Panc1 (cell line): ENCODE results near the gene CDCA7. TPM values are rescaled to one million over a fixed set of nuclear protein-coding genes. Genes with fewer than 3 reads are reported as not detected.

Source experiments
- ATAC-seq: fragments of 200-7000 bp; cut with Tn5 transposase; 2 replicates; pipeline ENCODE4 v1.9.1; 2020; ENCODE audit warnings: mild to moderate bottlenecking, moderate library complexity
- BruUV-seq: library from RNA; stranded (reverse); fragments of 400-500 nt; replicated peaks from 2 replicates; lab custom pipeline; 2021; lab: Mats Ljungman, UMichigan
- CTCF ChIA-PET: fragments of 300-600 bp; sonication (Branson Sonifier 250); formaldehyde crosslinking; loops from one replicate; lab custom pipeline; 2022; ENCODE audit warnings: antibody characterized with exemption; lab: Charles Lee
- POLR2A ChIA-PET: fragments of 300-600 bp; sonication (Branson Sonifier 250); formaldehyde crosslinking; loops from one replicate; lab custom pipeline; 2022; ENCODE audit warnings: antibody characterized with exemption; lab: Charles Lee
- DNase-seq: peaks from one replicate; pipeline ENCODE4 v3.0.0-alpha.2; 2010; ENCODE audit warnings: low read depth, low spot score
- H3K27ac ChIP-seq: 2 replicates; pipeline ENCODE4 v1.5.1; 2011; ENCODE audit warnings: mild to moderate bottlenecking, low read length, inconsistent platforms
- H3K27me3 ChIP-seq: fragments of 200-500 bp; sonication (Bioruptor generic); 2 replicates; pipeline ENCODE4 v1.6.0; 2014; ENCODE audit warnings: low read length, inconsistent platforms; ENCODE audit not compliant: control insufficient read depth, insufficient read depth
- H3K36me3 ChIP-seq: fragments of 200-500 bp; sonication (Bioruptor generic); 2 replicates; pipeline ENCODE4 v1.5.1; 2014; ENCODE audit warnings: inconsistent platforms, mild to moderate bottlenecking, low read length, moderate library complexity; ENCODE audit not compliant: control insufficient read depth, insufficient read depth
- H3K4me1 ChIP-seq: 2 replicates; pipeline ENCODE4 v1.5.1; 2011; ENCODE audit warnings: inconsistent platforms, mild to moderate bottlenecking, low read length, moderate library complexity; ENCODE audit not compliant: control insufficient read depth, insufficient read depth
- H3K4me3 ChIP-seq, 2 experiments: 2 replicates each; pipeline ENCODE4 v1.5.1; 2011 to 2012; ENCODE audit warnings: low read depth in 2 of 2, low read length in 2 of 2, mild to moderate bottlenecking in 2 of 2, inconsistent platforms in 1 of 2, moderate library complexity in 1 of 2
- H3K9me3 ChIP-seq: fragments of 200-500 bp; sonication (Bioruptor generic); 2 replicates; pipeline ENCODE4 v1.5.1; 2014; ENCODE audit warnings: low read depth, mild to moderate bottlenecking, inconsistent platforms, low read length, moderate library complexity; ENCODE audit not compliant: control insufficient read depth, insufficient read depth
- POLR2AphosphoS5 ChIP-seq: IDR thresholded peaks from 2 replicates; pipeline ENCODE4 v1.6.1; 2012; ENCODE audit warnings: mild to moderate bottlenecking, low read depth, low read length, moderate library complexity
- SIN3A ChIP-seq: IDR thresholded peaks from 2 replicates; pipeline ENCODE4 v1.6.1; 2012; ENCODE audit warnings: low read depth, mild to moderate bottlenecking, low read length, moderate library complexity, borderline replicate concordance; ENCODE audit not compliant: insufficient read depth
- TCF7L2 ChIP-seq: IDR thresholded peaks from 2 replicates; pipeline ENCODE4 v1.6.1; 2011; ENCODE audit warnings: mild to moderate bottlenecking, low read depth, low read length, inconsistent platforms
- in situ Hi-C: cut with HindIII; loops from 2 replicates; pipeline ENCODE4 v1.10.0; 2016; ENCODE audit warnings: low sequenced_read_pairs, low pct_unique_long_range_greater_than_20kb
- intact Hi-C: fragments of 100-400 bp; cut with micrococcal nuclease; formaldehyde crosslinking; loops from one replicate; pipeline ENCODE4 v1.10.0; 2022; ENCODE audit not compliant: unreplicated experiment
- total RNA-seq: library from RNA; stranded (reverse); gene quantifications from one replicate; pipeline ENCODE4 v1.2.1, GENCODE V29; 2021; ENCODE audit not compliant: unreplicated experiment
- TF ChIP-seq, protein P1 (sequence below): fragments of 450-650 bp; IDR thresholded peaks from 2 replicates; pipeline ENCODE4 v1.5.1; 2017; ENCODE audit warnings: mild to moderate bottlenecking
- TF ChIP-seq, protein P2 (sequence below), 2 experiments: IDR thresholded peaks; 2 replicates each; pipeline ENCODE4 v1.6.1; 2011 to 2012; ENCODE audit warnings: low read depth in 2 of 2, control low read depth in 1 of 2, low read length in 1 of 2, mild to moderate bottlenecking in 1 of 2, moderate library complexity in 1 of 2; ENCODE audit not compliant: insufficient read depth in 1 of 2

CDCA7 gene
- total RNA-seq, 1 experiment from 2014 or later: 60.5 TPM

DNA sequence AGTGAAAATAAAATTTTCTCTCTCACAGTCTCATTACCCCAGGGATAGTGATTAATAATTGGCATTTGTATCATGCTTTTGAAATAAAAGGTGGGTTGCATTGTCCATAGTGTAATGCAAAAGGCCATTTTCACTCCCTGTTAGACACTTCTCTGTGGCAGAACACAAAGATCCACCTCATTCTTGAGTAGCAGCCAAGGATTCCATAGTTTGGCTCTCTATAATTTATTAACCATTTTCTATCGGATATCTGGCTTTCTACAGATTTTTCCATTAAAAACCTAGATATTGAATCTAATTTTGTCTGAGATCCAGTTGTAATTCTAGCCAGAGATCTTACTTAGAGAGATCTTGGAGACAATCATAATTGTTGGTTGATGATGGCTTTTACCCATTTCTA, 39.0 kb downstream of the CDCA7 start:
- ChIA-PET CTCF (no interaction called here), POLR2A (no interaction called here)
- DNase-seq (no peak), ATAC-seq (no peak)
- Histone ChIP-seq H3K27me3 (no peaks in the 10 kb centered on the region), H3K36me3 (no peaks in the 10 kb centered on the region), H3K9me3 (no peaks in the 10 kb centered on the region), H3K4me1 (0 out of 2 replicates have a peak, but pooled peaks cover 3% of the 10 kb centered on the region), H3K27ac (no peak overlapping the region), H3K4me3 (no peak overlapping the region)
- no TSS peak for BruUV-seq
- intact Hi-C loops: no loop called here
- no peak for TF ChIP-seq TCF7L2
- no peak for TF ChIP-seq SIN3A
- TF ChIP-seq, protein P1, sequence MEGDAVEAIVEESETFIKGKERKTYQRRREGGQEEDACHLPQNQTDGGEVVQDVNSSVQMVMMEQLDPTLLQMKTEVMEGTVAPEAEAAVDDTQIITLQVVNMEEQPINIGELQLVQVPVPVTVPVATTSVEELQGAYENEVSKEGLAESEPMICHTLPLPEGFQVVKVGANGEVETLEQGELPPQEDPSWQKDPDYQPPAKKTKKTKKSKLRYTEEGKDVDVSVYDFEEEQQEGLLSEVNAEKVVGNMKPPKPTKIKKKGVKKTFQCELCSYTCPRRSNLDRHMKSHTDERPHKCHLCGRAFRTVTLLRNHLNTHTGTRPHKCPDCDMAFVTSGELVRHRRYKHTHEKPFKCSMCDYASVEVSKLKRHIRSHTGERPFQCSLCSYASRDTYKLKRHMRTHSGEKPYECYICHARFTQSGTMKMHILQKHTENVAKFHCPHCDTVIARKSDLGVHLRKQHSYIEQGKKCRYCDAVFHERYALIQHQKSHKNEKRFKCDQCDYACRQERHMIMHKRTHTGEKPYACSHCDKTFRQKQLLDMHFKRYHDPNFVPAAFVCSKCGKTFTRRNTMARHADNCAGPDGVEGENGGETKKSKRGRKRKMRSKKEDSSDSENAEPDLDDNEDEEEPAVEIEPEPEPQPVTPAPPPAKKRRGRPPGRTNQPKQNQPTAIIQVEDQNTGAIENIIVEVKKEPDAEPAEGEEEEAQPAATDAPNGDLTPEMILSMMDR: no peak
- no peak for TF ChIP-seq POLR2AphosphoS5
- TF ChIP-seq, protein P2, sequence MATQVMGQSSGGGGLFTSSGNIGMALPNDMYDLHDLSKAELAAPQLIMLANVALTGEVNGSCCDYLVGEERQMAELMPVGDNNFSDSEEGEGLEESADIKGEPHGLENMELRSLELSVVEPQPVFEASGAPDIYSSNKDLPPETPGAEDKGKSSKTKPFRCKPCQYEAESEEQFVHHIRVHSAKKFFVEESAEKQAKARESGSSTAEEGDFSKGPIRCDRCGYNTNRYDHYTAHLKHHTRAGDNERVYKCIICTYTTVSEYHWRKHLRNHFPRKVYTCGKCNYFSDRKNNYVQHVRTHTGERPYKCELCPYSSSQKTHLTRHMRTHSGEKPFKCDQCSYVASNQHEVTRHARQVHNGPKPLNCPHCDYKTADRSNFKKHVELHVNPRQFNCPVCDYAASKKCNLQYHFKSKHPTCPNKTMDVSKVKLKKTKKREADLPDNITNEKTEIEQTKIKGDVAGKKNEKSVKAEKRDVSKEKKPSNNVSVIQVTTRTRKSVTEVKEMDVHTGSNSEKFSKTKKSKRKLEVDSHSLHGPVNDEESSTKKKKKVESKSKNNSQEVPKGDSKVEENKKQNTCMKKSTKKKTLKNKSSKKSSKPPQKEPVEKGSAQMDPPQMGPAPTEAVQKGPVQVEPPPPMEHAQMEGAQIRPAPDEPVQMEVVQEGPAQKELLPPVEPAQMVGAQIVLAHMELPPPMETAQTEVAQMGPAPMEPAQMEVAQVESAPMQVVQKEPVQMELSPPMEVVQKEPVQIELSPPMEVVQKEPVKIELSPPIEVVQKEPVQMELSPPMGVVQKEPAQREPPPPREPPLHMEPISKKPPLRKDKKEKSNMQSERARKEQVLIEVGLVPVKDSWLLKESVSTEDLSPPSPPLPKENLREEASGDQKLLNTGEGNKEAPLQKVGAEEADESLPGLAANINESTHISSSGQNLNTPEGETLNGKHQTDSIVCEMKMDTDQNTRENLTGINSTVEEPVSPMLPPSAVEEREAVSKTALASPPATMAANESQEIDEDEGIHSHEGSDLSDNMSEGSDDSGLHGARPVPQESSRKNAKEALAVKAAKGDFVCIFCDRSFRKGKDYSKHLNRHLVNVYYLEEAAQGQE (IDR thresholded peaks at IDR 0.05; ENCODE audit: insufficient read depth in 1 of 2, low read depth in 2 of 2, low read length in 1 of 2): no peak
- in situ Hi-C loops: no loop called here

DNA sequence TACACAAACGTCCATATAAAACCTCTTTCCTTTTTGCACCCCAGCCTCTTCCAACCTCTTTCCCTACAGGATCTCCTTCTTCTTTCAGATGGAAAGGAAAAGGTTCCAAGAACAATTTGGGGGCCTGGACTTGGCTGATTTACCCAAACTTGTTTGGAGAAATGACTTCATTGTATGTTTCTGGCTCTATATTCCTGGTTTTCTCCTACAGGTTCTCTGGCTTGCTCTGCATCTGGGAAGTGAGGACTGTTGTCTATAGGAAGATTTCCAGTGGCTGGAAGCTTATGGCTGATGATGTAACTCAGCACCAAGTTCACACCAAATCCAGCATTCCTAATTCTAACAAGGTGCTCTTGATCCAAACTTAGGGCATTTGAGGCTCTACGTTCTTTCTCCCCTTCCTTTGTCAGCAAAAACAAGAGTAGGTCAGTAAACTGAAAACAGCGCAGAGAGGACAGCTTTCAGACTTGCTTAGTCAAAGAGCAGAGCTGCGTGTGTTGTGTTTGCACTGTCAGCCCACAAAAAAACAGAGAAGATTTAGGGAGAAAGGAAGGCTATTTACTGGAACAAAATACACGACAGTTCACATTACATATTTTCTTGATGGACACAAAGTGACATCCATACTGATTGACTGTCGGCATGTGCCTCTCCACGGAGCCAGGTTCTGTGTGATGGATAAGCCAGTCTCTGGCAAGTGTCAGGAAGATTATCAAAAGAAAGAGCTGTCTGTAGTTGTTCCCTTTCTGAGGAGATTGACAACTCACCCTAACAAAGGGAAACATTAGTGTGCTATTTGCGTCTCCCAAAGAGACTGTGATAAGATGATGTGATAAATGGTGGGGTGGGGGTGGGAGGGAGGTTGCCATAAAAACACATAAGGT, 39.7 kb downstream of the CDCA7 start:
- TF ChIP-seq, protein P2 (IDR thresholded peaks at IDR 0.05; ENCODE audit: insufficient read depth in 1 of 2, low read depth in 2 of 2, low read length in 1 of 2): no peak
- TF ChIP-seq, protein P1: no peak
- TF ChIP-seq POLR2AphosphoS5 (no peak), SIN3A (no peak), TCF7L2 (no peak)
- Histone ChIP-seq H3K9me3 (no peaks in the 10 kb centered on the region), H3K36me3 (no peaks in the 10 kb centered on the region), H3K4me1 (0 out of 2 replicates have a peak, but pooled peaks cover 3% of the 10 kb centered on the region), H3K27ac (peak overlapping the region; percentile 55; the same call in 1 of the 2 replicates), H3K27me3 (no peaks in the 10 kb centered on the region), H3K4me3 (no peak overlapping the region)
- ATAC-seq (no peak), DNase-seq (no peak)
- CTCF ChIA-PET: interaction anchor here (0.6 kb wide), 1 partner anchor 1149 kb away, joined by 3 read pairs; no protein-coding TSS in a partner anchor
- in situ Hi-C loops: no loop called here
- intact Hi-C loops: no loop called here
- POLR2A ChIA-PET: no interaction called here
- no TSS peak for BruUV-seq
